HG03460 (cell line): Measurements from ENCODE around the gene SEC24C.
A peak's percentile ranks its signal among the peaks of the same experiment; 100 is the strongest.
"Not testable (repeated sequence)": the region's sequence is repeated elsewhere in the genome, so short reads cannot be mapped to it uniquely, and the experiment has no call there.

ENCODE experiments used
- ATAC-seq: cut with Tn5 transposase; IDR thresholded peaks from one replicate; pipeline ENCODE4 v1.9.1; 2021; ENCODE audit not compliant: unreplicated experiment

SEC24C gene

GRCh38 chr10:73730153-73730906, 13.8 kb upstream of the SEC24C start:
- peak; percentile 90 for ATAC-seq

GRCh38 chr10:73731588-73732375, 12.4 kb upstream of the SEC24C start:
- ATAC-seq: no peak

- ATAC-seq: no peak
These were observed 11.7 kb upstream of the SEC24C start for GRCh38 chr10:73732426-73732825.

GRCh38 chr10:73732931-73733623, 11.1 kb upstream of the SEC24C start:
- no peak for ATAC-seq

- ATAC-seq: no peak
These were observed 10.0 kb upstream of the SEC24C start for GRCh38 chr10:73734028-73734720.

- no peak for ATAC-seq
These were observed 9.3 kb upstream of the SEC24C start for GRCh38 chr10:73734796-73735305.

- not testable (repeated sequence) for ATAC-seq
These were observed 3.5 kb upstream of the SEC24C start for GRCh38 chr10:73740501-73741254.

- ATAC-seq: no peak
These were observed 1.8 kb upstream of the SEC24C start for GRCh38 chr10:73742454-73742734.

- ATAC-seq: no peak
These were observed 756 bp upstream of the SEC24C start for GRCh38 chr10:73743327-73743904.

GRCh38 chr10:73744664-73744975, 448 bp downstream of the SEC24C start:
- ATAC-seq: peak; percentile 25

- no peak for ATAC-seq
These were observed 2.5 kb downstream of the SEC24C start for GRCh38 chr10:73746721-73747120.

- no peak for ATAC-seq
These were observed 6.6 kb downstream of the SEC24C start for GRCh38 chr10:73750819-73751218.

GRCh38 chr10:73756183-73756582, 12.0 kb downstream of the SEC24C start:
- ATAC-seq: no peak

- ATAC-seq: no peak
These were observed 14.7 kb downstream of the SEC24C start for GRCh38 chr10:73758704-73759511.

- no peak for ATAC-seq
These were observed 15.4 kb downstream of the SEC24C start for GRCh38 chr10:73759512-73760115.

GRCh38 chr10:73761781-73762180, 17.6 kb downstream of the SEC24C start:
- ATAC-seq: no peak

- ATAC-seq: no peak
These were observed 18.7 kb downstream of the SEC24C start for GRCh38 chr10:73762915-73763314.

GRCh38 chr10:73763343-73763742, 19.2 kb downstream of the SEC24C start:
- no peak for ATAC-seq

- ATAC-seq: no peak
These were observed 20.9 kb downstream of the SEC24C start for GRCh38 chr10:73765066-73765465.
